T follicular helper cell (primary cell): ENCODE data around the gene KRTAP1-3.
"Not testable (repeated sequence)": the region's sequence is repeated elsewhere in the genome, so short reads cannot be mapped to it uniquely, and the experiment has no call there.

Experiments used
- DNase-seq: peaks from one replicate; pipeline ENCODE4 v3.0.0-alpha.2; 2020; ENCODE audit warnings: low read depth

KRTAP1-3 gene

GRCh38 chr17:41054025-41054424 is 19.4 kb upstream of the KRTAP1-3 start:
- DNase-seq = no peak

- no peak for DNase-seq
These were observed 17.9 kb upstream of the KRTAP1-3 start for GRCh38 chr17:41052566-41052965.

- DNase-seq = no peak
These were observed 14.4 kb upstream of the KRTAP1-3 start for GRCh38 chr17:41049110-41049509.

GRCh38 chr17:41048441-41048840 is 13.8 kb upstream of the KRTAP1-3 start:
- DNase-seq = no peak

GRCh38 chr17:41046735-41047465 is 12.2 kb upstream of the KRTAP1-3 start, which contains the start of gene KRTAP2-1:
TSS of gene KRTAP2-1 (minus strand) at chr17:41047316. CDS start at chr17:41047267, 49 bp downstream.
- DNase-seq = not testable (repeated sequence)

GRCh38 chr17:41042953-41043352 is 8.3 kb upstream of the KRTAP1-3 start:
- DNase-seq = no peak

- not testable (repeated sequence) for DNase-seq
These were observed 6.3 kb upstream of the KRTAP1-3 start, which contains the start of gene KRTAP1-1 for GRCh38 chr17:41040783-41041571. TSS of gene KRTAP1-1 (minus strand) at chr17:41041450. CDS start at chr17:41041397, 53 bp downstream.

GRCh38 chr17:41037853-41038350 is 3.2 kb upstream of the KRTAP1-3 start:
- DNase-seq = no peak

GRCh38 chr17:41029633-41030245 is 4.9 kb downstream of the KRTAP1-3 start, which contains the start of gene KRTAP1-4:
TSS of gene KRTAP1-4 (minus strand) at chr17:41030195. CDS start at chr17:41030078, 117 bp downstream.
- no peak for DNase-seq

GRCh38 chr17:41026715-41027471 is 7.8 kb downstream of the KRTAP1-3 start, which contains the start of gene KRTAP1-5:
TSS of gene KRTAP1-5 (minus strand) at chr17:41027208. CDS start at chr17:41027155, 53 bp downstream.
- DNase-seq = no peak

GRCh38 chr17:41024697-41025096 is 10.0 kb downstream of the KRTAP1-3 start:
- no peak for DNase-seq

- no peak for DNase-seq
These were observed 14.3 kb downstream of the KRTAP1-3 start for GRCh38 chr17:41020336-41020735.

GRCh38 chr17:41019415-41019814 is 15.3 kb downstream of the KRTAP1-3 start:
- no peak for DNase-seq

- DNase-seq = no peak
These were observed 16.1 kb downstream of the KRTAP1-3 start for GRCh38 chr17:41018541-41018940.

- no peak for DNase-seq
These were observed 18.0 kb downstream of the KRTAP1-3 start for GRCh38 chr17:41016578-41017215.

GRCh38 chr17:41015454-41015853 is 19.2 kb downstream of the KRTAP1-3 start:
- no peak for DNase-seq

GRCh38 chr17:41013606-41014005 is 21.1 kb downstream of the KRTAP1-3 start:
- no peak for DNase-seq

- no peak for DNase-seq
These were observed 21.5 kb downstream of the KRTAP1-3 start for GRCh38 chr17:41013181-41013580.

GRCh38 chr17:41012326-41013120 is 22.2 kb downstream of the KRTAP1-3 start:
- DNase-seq = no peak

GRCh38 chr17:41010441-41010840 is 24.2 kb downstream of the KRTAP1-3 start:
- DNase-seq = no peak
